ENCODE data around the gene PARD3B.

DNA sequence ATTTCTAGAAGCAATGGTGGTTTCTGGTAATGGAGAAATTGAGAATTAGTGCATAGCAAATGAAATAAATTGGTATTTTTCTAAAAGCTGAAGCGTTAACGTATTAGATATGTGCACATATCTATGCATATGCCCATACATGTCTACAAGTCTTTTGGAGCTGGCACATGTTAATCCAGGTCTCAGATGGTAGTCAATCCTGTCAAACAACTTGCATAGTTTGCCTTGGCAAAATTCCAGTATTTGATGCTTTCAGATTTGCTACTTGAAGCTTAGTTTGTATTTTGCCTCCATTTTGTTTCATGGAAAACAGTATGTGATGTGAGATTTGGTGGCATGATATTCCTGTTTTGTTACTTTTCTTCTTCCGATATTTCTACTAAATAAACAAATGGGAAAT is 304.6 kb downstream of the PARD3B start:
- TF ChIP-seq, protein P1, sequence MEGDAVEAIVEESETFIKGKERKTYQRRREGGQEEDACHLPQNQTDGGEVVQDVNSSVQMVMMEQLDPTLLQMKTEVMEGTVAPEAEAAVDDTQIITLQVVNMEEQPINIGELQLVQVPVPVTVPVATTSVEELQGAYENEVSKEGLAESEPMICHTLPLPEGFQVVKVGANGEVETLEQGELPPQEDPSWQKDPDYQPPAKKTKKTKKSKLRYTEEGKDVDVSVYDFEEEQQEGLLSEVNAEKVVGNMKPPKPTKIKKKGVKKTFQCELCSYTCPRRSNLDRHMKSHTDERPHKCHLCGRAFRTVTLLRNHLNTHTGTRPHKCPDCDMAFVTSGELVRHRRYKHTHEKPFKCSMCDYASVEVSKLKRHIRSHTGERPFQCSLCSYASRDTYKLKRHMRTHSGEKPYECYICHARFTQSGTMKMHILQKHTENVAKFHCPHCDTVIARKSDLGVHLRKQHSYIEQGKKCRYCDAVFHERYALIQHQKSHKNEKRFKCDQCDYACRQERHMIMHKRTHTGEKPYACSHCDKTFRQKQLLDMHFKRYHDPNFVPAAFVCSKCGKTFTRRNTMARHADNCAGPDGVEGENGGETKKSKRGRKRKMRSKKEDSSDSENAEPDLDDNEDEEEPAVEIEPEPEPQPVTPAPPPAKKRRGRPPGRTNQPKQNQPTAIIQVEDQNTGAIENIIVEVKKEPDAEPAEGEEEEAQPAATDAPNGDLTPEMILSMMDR (IDR thresholded peaks at IDR 0.05; ENCODE audit: borderline replicate concordance, extremely low read depth, low read length, poor library complexity, severe bottlenecking): no peak
- TF ChIP-seq EZH2 (IDR thresholded peaks at IDR 0.05; ENCODE audit: borderline replicate concordance, low read depth, low read length, severe bottlenecking): no peak

All from DND-41 (cell line).